ENCODE measurements around the gene PTPN18. TPM values are rescaled to one million over a fixed set of nuclear protein-coding genes. Genes with fewer than 3 reads are reported as not detected.

The PTPN18 gene
- total and polyA plus RNA-seq, 2 of the 4 experiments (the other 2 are of a cell fraction): 9.7 to 15.5 TPM

DNA sequence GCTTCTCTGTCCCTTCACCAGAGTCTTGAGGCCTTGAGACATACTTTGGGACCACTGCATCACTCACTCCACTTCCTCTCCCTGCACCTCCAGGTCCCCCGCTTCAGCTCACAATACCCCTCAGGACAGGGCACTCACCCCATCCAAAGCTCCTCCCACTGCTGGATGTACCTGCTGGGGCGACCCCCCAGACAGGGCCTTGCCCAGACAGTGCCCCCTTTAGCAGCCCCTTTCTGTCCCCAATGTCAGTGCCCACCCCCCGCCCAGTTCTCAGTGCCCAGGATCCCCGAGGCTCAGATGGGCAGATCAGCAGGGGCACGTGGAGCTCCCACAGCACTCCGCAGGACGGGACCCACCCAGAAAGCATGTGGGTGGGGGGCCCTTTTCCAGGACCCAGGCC, 37.0 kb upstream of the PTPN18 start:
- BruUV-seq (replicated peaks): no TSS peak
- WGBS, 2 experiments (ENCODE audit: extremely low coverage in 2 of 2, insufficient read length in 1 of 2): 20% methylated on average over 1 of the region's 7 CpGs; no CpG with 5 or more reads in 1 of the 2 experiments
- Histone ChIP-seq H4K20me1 (ENCODE audit: insufficient read depth, low read length) (no peaks in the 10 kb centered on the region), H2AK9ac (replicated peaks; ENCODE audit: low read depth, low read length, poor library complexity) (no peak overlapping the region), H2BK5ac (ENCODE audit: low read depth, low read length, poor library complexity, severe bottlenecking) (no peak overlapping the region), H2BK15ac (ENCODE audit: low read depth, low read length) (no peak overlapping the region), H2BK20ac (ENCODE audit: low read depth, low read length) (no peak overlapping the region), H3K23ac (ENCODE audit: low read depth, low read length) (no peak overlapping the region), H3K4me3 (ENCODE audit: insufficient read depth, low read depth, low read length) (no peak overlapping the region), H3K56ac (ENCODE audit: extremely low read depth, insufficient read depth, low read length) (no peak overlapping the region), H3K9ac (ENCODE audit: low read depth, low read length) (no peak overlapping the region), H4K5ac (ENCODE audit: low read depth, low read length) (no peak overlapping the region), H2BK120ac (ENCODE audit: low read depth, low read length) (no peak overlapping the region), H3K4me1 (ENCODE audit: control insufficient read depth, insufficient read depth, low read length) (no peaks in the 10 kb centered on the region), H3K4ac (ENCODE audit: low read depth, low read length) (no peak overlapping the region), H4K91ac (ENCODE audit: insufficient read depth, low read depth, low read length) (no peak overlapping the region), H3K36me3 (ENCODE audit: control insufficient read depth, insufficient read depth, low read length) (no peaks in the 10 kb centered on the region), H2AFZ (replicated peaks; ENCODE audit: low read length, poor library complexity) (no peak overlapping the region), H3K4me2 (ENCODE audit: low read depth, low read length) (no peak overlapping the region), H3K79me1 (ENCODE audit: low read depth in 1 of 2, low read length in 2 of 2) (no peaks in the 10 kb centered on the region), H2AK5ac (ENCODE audit: low read depth, low read length) (no peak overlapping the region), H3K9me3 (ENCODE audit: control insufficient read depth, insufficient read depth, low read length) (no peaks in the 10 kb centered on the region), H4K8ac (ENCODE audit: low read depth in 2 of 2, low read length in 2 of 2) (no peak overlapping the region), H3K27ac (ENCODE audit: insufficient read depth, low read length) (no peak overlapping the region), H3K18ac (ENCODE audit: low read depth, low read length) (no peak overlapping the region), H3K14ac (replicated peaks; ENCODE audit: low read depth, low read length) (no peak overlapping the region), H3K9me1 (ENCODE audit: insufficient read depth, low read length) (no peaks in the 10 kb centered on the region), H3K27me3 (ENCODE audit: control insufficient read depth, insufficient read depth, low read length) (no peaks in the 10 kb centered on the region; the same call in 1 of the 2 replicates)
- no peak for TF ChIP-seq BHLHE40 (IDR thresholded peaks at IDR 0.05; ENCODE audit: low read depth, low read length)
- no peak for TF ChIP-seq MAFK (IDR thresholded peaks at IDR 0.05; ENCODE audit: low read depth, low read length)
- TF ChIP-seq MXI1 (IDR thresholded peaks at IDR 0.05; ENCODE audit: borderline replicate concordance, low read depth, low read length): no peak
- TF ChIP-seq FOS (IDR thresholded peaks at IDR 0.05; ENCODE audit: low read depth, low read length): no peak
- TF ChIP-seq, protein P1, sequence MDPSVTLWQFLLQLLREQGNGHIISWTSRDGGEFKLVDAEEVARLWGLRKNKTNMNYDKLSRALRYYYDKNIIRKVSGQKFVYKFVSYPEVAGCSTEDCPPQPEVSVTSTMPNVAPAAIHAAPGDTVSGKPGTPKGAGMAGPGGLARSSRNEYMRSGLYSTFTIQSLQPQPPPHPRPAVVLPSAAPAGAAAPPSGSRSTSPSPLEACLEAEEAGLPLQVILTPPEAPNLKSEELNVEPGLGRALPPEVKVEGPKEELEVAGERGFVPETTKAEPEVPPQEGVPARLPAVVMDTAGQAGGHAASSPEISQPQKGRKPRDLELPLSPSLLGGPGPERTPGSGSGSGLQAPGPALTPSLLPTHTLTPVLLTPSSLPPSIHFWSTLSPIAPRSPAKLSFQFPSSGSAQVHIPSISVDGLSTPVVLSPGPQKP (IDR thresholded peaks at IDR 0.05; ENCODE audit: borderline replicate concordance, low read depth, low read length): no peak
- no peak for TF ChIP-seq SMC3 (IDR thresholded peaks at IDR 0.05; ENCODE audit: low read depth, low read length)
- no peak for TF ChIP-seq RCOR1 (IDR thresholded peaks at IDR 0.05; ENCODE audit: insufficient replicate concordance, low read length)
- no peak for TF ChIP-seq MAZ (IDR thresholded peaks at IDR 0.05; ENCODE audit: borderline replicate concordance, low read depth, low read length)
- TF ChIP-seq CHD1 (IDR thresholded peaks at IDR 0.05; ENCODE audit: low read depth, low read length): no peak
- ATAC-seq (ENCODE audit: low read depth): no peak
- ChIA-PET CTCF (no interaction called here), POLR2A (ENCODE audit: unreplicated experiment) (no interaction called here)
- intact Hi-C loops (cut with micrococcal nuclease): no loop called here
- DNase-seq: no peak
- dilution Hi-C loops (cut with HindIII; ENCODE audit: low sequenced_read_pairs, unreplicated experiment): no loop called here
- in situ Hi-C loops (cut with MboI; ENCODE audit: low sequenced_read_pairs): no loop called here

All from IMR-90 (cell line).